NCI-H2107 treated with DMSO at 0.1 percent for 48 hours (cell line): ENCODE measurements around the gene ZNF581.

Source experiments
- DNase-seq: peaks from one replicate; lab custom pipeline; 2025; ENCODE audit not compliant: unreplicated experiment; lab: John Stamatoyannopoulos, UW

The ZNF581 gene, protein sequence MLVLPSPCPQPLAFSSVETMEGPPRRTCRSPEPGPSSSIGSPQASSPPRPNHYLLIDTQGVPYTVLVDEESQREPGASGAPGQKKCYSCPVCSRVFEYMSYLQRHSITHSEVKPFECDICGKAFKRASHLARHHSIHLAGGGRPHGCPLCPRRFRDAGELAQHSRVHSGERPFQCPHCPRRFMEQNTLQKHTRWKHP

GRCh38 chr19:55643003-55643886, at the start of gene ZNF581:
Gene ZNF581 (plus strand): TSS chr19:55643649. CDS start chr19:55644572, 923 bp downstream.
- DNase-seq = peak; percentile 17

DNA sequence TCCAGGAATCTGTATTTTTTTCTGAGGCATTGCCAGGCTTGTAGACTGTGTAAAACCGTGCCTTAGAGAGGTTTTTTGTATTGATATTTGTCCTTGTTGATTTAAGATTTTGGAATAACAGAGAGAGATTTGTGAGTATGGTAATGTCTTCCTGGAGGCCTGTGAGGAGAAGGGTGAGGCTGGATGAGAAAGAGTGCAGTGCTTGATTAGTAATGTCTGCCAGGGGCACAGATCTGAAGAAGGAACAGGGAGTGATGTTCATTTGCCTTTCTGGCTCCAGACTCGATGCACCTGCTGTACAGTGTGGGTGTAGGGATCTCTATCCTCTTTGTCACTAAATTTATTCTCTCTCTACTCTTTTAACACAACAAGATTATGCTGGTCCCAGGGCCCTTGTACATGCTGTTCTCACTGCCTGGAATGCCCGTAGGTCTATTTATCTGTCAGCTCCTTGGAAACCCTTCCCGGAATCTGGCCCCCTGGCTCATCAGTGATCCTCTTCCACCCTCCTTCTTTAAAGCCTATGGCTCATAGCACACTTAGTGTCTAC, 48.4 kb upstream of the ZNF581 start:
- no peak for DNase-seq

DNA sequence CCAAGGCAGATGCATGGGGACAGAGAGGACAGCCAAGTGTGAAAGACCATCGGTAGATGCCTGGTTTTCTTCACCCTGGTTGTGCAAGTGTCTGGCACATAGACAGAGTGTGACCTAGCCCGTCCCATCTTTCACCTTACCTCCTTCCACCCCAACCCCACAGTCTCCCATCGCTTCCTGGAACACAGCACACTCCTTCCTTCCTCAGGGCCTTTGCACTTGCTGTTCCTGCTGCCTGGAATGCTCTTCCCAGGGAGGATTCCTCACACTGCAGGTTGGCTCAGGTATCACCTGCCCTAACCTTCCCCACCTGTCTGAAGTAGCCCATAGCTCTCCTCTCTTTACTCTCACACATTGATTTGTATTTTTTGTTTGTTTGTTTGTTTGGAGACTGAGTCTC, 47.1 kb upstream of the ZNF581 start:
- DNase-seq = no peak

- DNase-seq = no peak
These were observed 45.9 kb upstream of the ZNF581 start for GRCh38 chr19:55597501-55597921.

GRCh38 chr19:55598034-55598433, 45.4 kb upstream of the ZNF581 start:
- DNase-seq = no peak

DNA sequence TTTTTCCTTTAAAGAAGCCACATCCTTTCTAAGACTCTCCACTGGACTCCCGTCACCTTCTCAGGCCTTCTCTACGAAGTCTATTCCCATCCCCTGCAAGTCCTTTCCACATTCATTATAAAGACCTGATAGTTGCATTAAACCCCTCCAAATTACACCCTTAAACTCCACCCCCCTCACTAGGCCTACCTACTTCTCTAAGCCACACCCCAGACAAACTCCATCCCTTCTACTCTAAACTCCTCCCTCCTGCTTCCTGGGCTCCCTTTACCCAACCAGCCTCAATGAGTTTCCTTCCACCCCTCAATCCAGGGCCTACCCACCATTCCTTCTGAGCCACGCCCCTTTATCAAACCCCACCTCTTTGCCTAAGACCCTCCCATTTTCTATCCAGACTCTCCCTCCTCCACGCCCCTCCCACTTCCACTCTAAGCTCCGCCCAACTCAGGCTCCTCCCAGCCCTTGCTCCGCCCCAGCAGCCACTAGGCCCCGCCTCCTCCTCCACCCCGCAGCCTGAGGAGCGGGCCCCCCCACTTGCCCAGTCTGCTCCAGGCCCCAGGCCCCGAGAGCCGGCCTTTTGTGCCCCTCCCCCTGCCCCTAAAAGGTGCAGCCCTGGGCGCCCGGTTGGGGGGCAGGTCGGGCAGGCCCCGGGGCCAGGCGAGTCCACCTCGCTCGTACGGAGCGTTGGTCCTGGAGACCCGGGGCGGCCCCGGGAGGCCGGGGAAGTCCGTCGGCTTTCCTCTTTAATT, 44.6 kb upstream of the ZNF581 start:
- peak; percentile 68 for DNase-seq

GRCh38 chr19:55599468-55599841, 44.0 kb upstream of the ZNF581 start, which contains the start of gene FIZ1:
Gene FIZ1 (minus strand): TSS chr19:55599517. CDS start chr19:55597865, 1,652 bp downstream.
- DNase-seq = peak; percentile 92

GRCh38 chr19:55599842-55600661, 43.4 kb upstream of the ZNF581 start, which contains the start of gene ZNF524:
Gene ZNF524 (plus strand): TSS chr19:55600288. CDS start chr19:55602113, 1,825 bp downstream.
- DNase-seq = peak; percentile 91

DNA sequence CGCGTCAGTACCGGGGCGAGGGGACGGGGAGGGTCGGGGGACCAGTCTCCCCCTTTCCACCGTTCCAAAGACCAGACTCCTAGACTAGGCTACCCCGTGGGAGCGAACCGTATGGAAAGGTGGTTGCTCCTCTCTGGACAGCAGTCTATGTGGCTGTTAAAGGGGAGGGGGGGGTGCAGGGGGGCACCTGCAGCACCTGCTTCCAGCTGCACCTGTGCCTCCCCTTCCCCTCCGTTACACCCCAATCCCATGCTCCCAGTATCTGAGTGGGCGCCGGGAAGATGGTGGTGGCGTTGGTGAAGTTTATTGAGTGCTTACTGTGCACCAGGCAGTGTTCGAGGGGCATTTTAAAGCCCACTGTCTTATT, 42.8 kb upstream of the ZNF581 start:
- no peak for DNase-seq

DNA sequence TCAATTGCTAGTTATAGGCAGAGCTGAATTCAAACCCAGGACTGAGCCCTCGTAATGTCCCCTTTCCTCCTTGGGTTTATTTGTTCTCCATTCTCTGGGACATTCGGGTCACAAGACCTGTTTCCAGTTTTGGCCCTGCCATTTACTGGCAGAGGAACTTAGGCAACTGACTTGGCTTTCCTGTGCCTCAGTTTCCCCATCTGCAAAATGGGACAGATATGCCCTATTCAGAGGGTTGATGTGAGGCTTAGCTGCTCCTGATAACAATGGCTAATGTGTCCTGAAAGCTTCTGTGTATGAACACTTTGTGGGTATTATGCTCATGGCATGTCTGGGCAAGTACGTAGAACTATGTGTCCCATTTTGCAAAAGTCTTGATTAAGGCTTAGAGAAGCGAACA, 42.4 kb upstream of the ZNF581 start:
- no peak for DNase-seq

DNA sequence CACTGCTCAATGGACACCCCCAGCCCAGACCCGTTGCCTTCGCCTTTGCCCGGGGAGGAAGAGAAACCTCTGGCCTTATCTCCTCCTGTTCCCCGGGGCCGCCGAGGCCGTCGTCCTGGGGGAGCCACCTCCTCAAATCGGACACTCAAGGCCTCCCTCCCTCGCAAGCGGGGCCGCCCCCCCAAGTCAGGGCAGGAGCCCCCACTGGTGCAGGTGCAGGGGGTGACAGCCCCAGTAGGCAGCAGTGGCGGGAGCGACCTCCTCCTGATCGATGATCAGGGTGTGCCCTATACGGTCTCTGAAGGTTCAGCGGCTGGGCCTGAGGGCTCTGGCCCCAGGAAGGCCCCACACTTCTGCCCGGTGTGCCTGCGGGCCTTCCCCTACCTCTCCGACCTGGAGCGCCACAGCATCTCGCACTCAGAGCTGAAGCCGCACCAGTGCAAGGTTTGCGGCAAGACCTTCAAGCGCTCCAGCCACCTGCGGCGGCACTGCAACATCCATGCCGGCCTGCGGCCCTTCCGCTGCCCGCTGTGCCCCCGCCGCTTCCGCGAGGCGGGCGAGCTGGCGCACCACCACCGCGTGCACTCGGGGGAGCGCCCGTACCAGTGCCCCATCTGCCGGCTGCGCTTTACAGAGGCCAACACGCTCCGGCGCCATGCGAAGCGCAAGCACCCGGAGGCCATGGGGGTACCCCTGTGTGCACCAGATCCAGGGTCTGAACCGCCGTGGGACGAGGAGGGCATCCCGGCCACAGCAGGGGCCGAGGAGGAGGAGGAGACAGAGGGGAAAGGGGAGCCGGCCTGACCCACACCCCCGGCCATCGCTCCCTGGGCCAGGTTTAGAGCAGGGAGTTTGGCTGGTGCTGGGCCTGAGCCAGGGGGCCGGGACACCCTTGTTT, 41.1 kb upstream of the ZNF581 start:
- no peak for DNase-seq

GRCh38 chr19:55603115-55603514, 40.3 kb upstream of the ZNF581 start:
- no peak for DNase-seq

GRCh38 chr19:55603581-55604292, 39.7 kb upstream of the ZNF581 start:
- DNase-seq = no peak

GRCh38 chr19:55605207-55605636, 38.2 kb upstream of the ZNF581 start:
- DNase-seq = peak; percentile 93

GRCh38 chr19:55605637-55606470, 37.6 kb upstream of the ZNF581 start, which contains the start of gene ZNF865:
Gene ZNF865 (plus strand): TSS chr19:55605647. CDS start chr19:55613619, 7,972 bp downstream.
- peak; percentile 54 for DNase-seq

DNA sequence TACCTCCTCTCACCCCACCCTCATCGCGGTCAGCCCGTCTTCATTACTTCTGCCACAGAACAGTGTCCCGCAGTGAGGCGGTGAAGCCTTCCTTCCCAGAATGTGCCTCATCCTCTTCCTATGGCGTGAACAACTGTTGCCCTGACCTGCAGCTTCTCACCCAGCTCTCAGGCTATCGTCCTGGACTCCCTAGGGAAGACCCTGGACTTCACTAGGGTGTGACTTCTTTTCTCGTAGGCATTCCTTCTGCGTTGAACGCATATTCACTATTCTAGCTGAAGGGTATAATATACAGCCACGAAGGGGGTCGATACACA, 37.0 kb upstream of the ZNF581 start:
- DNase-seq = no peak

- DNase-seq = no peak
These were observed 36.6 kb upstream of the ZNF581 start for GRCh38 chr19:55606817-55607216.

DNA sequence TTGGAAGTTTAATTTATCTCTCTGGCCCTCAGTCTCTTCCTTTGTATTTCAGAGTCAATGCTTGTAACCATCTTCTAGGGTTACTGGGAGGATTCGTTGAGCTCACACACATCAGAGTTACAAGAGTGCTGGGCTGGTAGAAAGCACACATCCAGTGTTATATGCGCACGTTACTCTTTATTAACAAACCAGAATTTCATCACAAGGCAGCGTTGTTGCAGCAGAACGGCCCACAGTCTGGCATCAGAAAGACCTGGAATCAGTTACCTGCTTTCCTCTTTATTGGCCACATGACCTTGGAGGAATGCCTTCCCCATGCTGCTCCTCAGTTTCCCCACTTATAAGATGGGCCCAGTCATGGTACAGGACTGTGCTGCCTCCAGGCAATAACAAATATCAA, 34.1 kb upstream of the ZNF581 start:
- DNase-seq = no peak
